Breast epithelium (tissue), 4 donors: ENCODE results near the gene SLC22A23. TPM values are rescaled to one million over a fixed set of nuclear protein-coding genes. Genes with fewer than 3 reads are reported as not detected.
A peak's percentile ranks its signal among the peaks of the same experiment; 100 is the strongest.
"Not testable (repeated sequence)": the region's sequence is repeated elsewhere in the genome, so short reads cannot be mapped to it uniquely, and the experiment has no call there.

ENCODE experiments used
- DNase-seq, 2 donors: peaks; one replicate each; pipeline ENCODE4 v3.0.0-alpha.2; 2019; ENCODE audit warnings: low spot score in 2 of 2
- H3K27ac ChIP-seq, 2 donors: fragments of 200-600 bp; sonication (generic) in 1 of 2; one replicate each; pipeline ENCODE4 v1.5.1; 2016 to 2019; ENCODE audit warnings: mild to moderate bottlenecking in 1 of 2
- H3K27me3 ChIP-seq, 2 donors: fragments of 200-600 bp; sonication (generic) in 1 of 2; one replicate each; pipeline versions ENCODE4 v1.5.1 to v1.6.0; 2017 to 2019; ENCODE audit warnings: control low read depth in 1 of 2, mild to moderate bottlenecking in 1 of 2
- H3K36me3 ChIP-seq: fragments of 200-600 bp; one replicate; pipeline ENCODE4 v1.5.1; 2019
- H3K4me1 ChIP-seq, 2 donors: fragments of 200-600 bp; sonication (generic); one replicate each; pipeline ENCODE4 v1.5.1; 2016 to 2019; ENCODE audit warnings: control low read depth in 1 of 2
- H3K4me3 ChIP-seq, 3 donors: fragments of 200-600 bp; sonication (generic); 1 replicate in 2 of 3; 2 replicates in 1 of 3; pipeline ENCODE4 v1.5.1; 2016 to 2019; ENCODE audit warnings: mild to moderate bottlenecking in 3 of 3, moderate library complexity in 2 of 3
- H3K9me3 ChIP-seq, 2 donors: fragments of 200-600 bp; sonication (generic) in 1 of 2; one replicate each; pipeline ENCODE4 v1.5.1; 2016 to 2019; ENCODE audit warnings: control low read depth in 1 of 2
- POLR2A ChIP-seq: fragments of 450-650 bp; IDR thresholded peaks from one replicate; pipeline ENCODE4 v1.6.1; 2016; ENCODE audit warnings: antibody characterized with exemption, mild to moderate bottlenecking, moderate library complexity
- POLR2AphosphoS5 ChIP-seq, 3 donors: sonication (generic); formaldehyde crosslinking; IDR thresholded peaks; one replicate each; pipeline ENCODE4 v1.6.1; 2017; ENCODE audit warnings: antibody characterized with exemption in 3 of 3
- intact Hi-C: fragments of 100-400 bp; cut with DNase I; formaldehyde crosslinking; loops from one replicate; pipeline ENCODE4 v1.15.1; 2023; ENCODE audit warnings: low total_unique reads
- total RNA-seq, 3 donors: library from RNA; depleted of rRNA; stranded (reverse); fragments of >200 nt; gene quantifications; one replicate each; pipeline ENCODE4 v1.1.0, GENCODE V29; 2016
- TF ChIP-seq, protein P1 (sequence below), 3 donors: fragments of 450-650 bp; IDR thresholded peaks; one replicate each; pipeline ENCODE4 v1.5.1; 2016 to 2017; ENCODE audit warnings: antibody characterized with exemption in 3 of 3, mild to moderate bottlenecking in 3 of 3, moderate library complexity in 3 of 3

SLC22A23 gene
- total RNA-seq, 3 donors from 2014 or later = 10.9 to 26.3 (median 22.9) TPM

DNA sequence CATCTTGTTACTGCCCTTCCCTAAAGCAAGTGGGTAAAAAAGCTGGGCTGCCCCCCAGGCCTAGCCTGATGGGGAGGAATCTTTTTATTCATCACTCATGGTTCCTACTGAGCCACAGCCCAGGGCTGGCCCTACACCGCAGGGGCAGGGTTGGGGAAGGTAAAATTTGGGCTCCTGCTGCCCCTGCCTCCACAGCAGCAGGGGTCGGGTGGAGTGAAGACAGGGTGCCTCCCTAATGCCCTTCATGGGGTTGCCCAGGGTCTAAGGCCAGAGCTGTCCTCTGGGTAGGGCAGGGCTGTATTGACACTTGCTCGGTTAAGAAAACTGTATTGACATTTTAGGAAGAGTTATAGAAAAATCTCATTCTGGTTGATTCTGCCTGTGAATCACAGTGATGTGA lies 207.0 kb downstream of the SLC22A23 start:
- DNase-seq = no peak
- no peaks in the 10 kb centered on the region for H3K4me1 ChIP-seq
- no peak overlapping the region for H3K4me3 ChIP-seq
- TF ChIP-seq POLR2A = no peak
- no peak for TF ChIP-seq POLR2AphosphoS5 (IDR thresholded peaks at IDR 0.05)
- TF ChIP-seq, protein P1, sequence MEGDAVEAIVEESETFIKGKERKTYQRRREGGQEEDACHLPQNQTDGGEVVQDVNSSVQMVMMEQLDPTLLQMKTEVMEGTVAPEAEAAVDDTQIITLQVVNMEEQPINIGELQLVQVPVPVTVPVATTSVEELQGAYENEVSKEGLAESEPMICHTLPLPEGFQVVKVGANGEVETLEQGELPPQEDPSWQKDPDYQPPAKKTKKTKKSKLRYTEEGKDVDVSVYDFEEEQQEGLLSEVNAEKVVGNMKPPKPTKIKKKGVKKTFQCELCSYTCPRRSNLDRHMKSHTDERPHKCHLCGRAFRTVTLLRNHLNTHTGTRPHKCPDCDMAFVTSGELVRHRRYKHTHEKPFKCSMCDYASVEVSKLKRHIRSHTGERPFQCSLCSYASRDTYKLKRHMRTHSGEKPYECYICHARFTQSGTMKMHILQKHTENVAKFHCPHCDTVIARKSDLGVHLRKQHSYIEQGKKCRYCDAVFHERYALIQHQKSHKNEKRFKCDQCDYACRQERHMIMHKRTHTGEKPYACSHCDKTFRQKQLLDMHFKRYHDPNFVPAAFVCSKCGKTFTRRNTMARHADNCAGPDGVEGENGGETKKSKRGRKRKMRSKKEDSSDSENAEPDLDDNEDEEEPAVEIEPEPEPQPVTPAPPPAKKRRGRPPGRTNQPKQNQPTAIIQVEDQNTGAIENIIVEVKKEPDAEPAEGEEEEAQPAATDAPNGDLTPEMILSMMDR (IDR thresholded peaks at IDR 0.05) = no peak
- no peaks in the 10 kb centered on the region for H3K36me3 ChIP-seq
- H3K27ac ChIP-seq = peak overlapping the region; percentile 31 to 56
- intact Hi-C loops = loop anchor here (10.0 kb wide), 1 partner anchor 255 kb away; the partner anchor contains the start of gene NQO2
- no peaks in the 10 kb centered on the region for H3K27me3 ChIP-seq
- no peaks in the 10 kb centered on the region for H3K9me3 ChIP-seq

GRCh38 chr6:3247255-3248146 lies 209.3 kb downstream of the SLC22A23 start:
- no peaks in the 10 kb centered on the region for H3K4me1 ChIP-seq
- intact Hi-C loops = loop anchor here (10.0 kb wide), 1 partner anchor 253 kb away; the partner anchor contains the start of gene NQO2
- no peaks in the 10 kb centered on the region for H3K27me3 ChIP-seq
- TF ChIP-seq POLR2AphosphoS5 (IDR thresholded peaks at IDR 0.05) (peak in 1 of 3 donors; percentile 29), POLR2A (no peak)
- TF ChIP-seq, protein P1 (IDR thresholded peaks at IDR 0.05) = no peak
- peak overlapping the region; percentile 49 to 62 for H3K27ac ChIP-seq
- H3K9me3 ChIP-seq = no peaks in the 10 kb centered on the region
- peak overlapping the region; percentile 24 to 68 (median 43) for H3K4me3 ChIP-seq
- no peaks in the 10 kb centered on the region for H3K36me3 ChIP-seq
- DNase-seq = peak in 1 of 2 donors; percentile 62

DNA sequence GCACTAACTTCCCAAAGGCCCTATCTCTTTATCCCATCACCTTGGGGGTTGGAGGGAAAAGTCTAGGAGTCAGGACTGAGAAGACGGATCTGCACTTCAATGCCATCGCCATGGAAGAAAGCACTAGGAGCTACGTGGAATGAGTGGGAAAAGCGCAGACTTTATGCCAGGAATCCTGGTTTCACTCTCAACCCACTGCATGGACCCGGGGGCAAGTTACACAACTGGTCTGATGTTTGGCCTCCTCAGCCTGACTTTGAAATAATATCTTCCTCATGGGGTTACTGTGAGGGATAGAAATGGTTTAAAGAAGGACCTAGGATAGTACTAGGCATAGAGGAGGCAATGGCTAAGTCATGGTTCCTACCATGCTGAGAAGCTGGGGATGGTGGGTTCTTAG lies 211.6 kb downstream of the SLC22A23 start:
- TF ChIP-seq, protein P1 (IDR thresholded peaks at IDR 0.05) = no peak
- TF ChIP-seq POLR2AphosphoS5 (IDR thresholded peaks at IDR 0.05) (no peak), POLR2A (no peak)
- intact Hi-C loops = loop anchor here (10.0 kb wide), 1 partner anchor 250 kb away; the partner anchor contains the start of gene NQO2
- Histone ChIP-seq H3K27ac (peak overlapping the region in 1 of 2 donors; percentile 5), H3K27me3 (no peaks in the 10 kb centered on the region), H3K36me3 (no peaks in the 10 kb centered on the region), H3K4me1 (no peaks in the 10 kb centered on the region), H3K4me3 (no peak overlapping the region), H3K9me3 (no peaks in the 10 kb centered on the region)
- DNase-seq = no peak

DNA sequence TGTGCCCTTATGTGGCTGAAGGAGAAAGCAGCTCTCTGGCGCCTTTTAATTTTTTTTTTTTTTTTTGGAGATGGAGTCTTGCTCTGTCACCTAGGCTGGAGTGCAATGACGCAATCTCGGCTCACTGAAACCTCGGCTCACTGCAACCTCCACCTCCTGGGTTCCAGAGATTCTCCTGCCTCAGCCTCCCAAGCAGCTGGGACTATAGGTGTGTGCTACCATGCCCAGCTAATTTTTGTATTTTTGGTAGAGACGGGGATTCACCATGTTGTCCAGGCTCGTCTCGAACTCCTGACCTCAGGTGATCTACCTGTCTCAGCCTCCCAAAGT lies 212.1 kb downstream of the SLC22A23 start:
- H3K27ac ChIP-seq = peak overlapping the region in 1 of 2 donors; percentile 5
- not testable (repeated sequence) for H3K4me1 ChIP-seq, H3K27me3 ChIP-seq, H3K36me3 ChIP-seq, DNase-seq, H3K9me3 ChIP-seq, H3K4me3 ChIP-seq
- intact Hi-C loops = loop anchor here (10.0 kb wide), 1 partner anchor 250 kb away; the partner anchor contains the start of gene NQO2

GRCh38 chr6:3244003-3244831 lies 212.6 kb downstream of the SLC22A23 start:
- intact Hi-C loops = loop anchor here (10.0 kb wide), 1 partner anchor 249 kb away; the partner anchor contains the start of gene NQO2
- Histone ChIP-seq H3K4me3 (no peak overlapping the region), H3K36me3 (no peaks in the 10 kb centered on the region), H3K4me1 (no peaks in the 10 kb centered on the region), H3K27me3 (no peaks in the 10 kb centered on the region), H3K9me3 (no peaks in the 10 kb centered on the region), H3K27ac (no peak overlapping the region)
- no peak for DNase-seq
- TF ChIP-seq, protein P1 (IDR thresholded peaks at IDR 0.05) = no peak
- TF ChIP-seq POLR2A = no peak
- no peak for TF ChIP-seq POLR2AphosphoS5 (IDR thresholded peaks at IDR 0.05)
